NCI-H82 (cell line): ENCODE data around the gene GPR25.

Experiments used
- DNase-seq: peaks from one replicate; lab custom pipeline; 2025; lab: John Stamatoyannopoulos, UW

GPR25 gene

GRCh38 chr1:200912737-200913407 lies 40.1 kb downstream of the GPR25 start:
- DNase-seq, result no peak

DNA sequence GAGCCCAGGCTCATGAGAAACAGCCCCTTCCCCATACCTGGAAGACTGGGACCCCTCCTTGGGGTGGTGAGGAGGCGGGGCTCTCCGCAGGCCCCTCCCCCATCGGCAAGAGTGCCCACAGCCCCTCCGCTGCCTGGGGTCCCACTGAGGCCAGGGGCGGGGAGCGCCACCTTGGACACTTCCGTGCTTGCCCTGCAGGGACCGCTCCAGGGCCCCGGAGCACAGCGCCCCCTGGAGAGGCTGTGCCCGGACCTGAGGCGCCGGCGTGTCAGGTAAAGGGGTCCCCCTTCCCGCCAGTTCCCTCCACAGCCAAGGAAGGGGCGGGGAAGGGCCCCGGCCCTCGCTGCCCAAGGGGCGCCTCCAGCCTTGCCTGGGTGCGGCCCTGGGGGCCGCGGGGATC lies 43.4 kb downstream of the GPR25 start:
- DNase-seq, result no peak

- no peak for DNase-seq
Observed at GRCh38 chr1:200916681-200917080, 43.9 kb downstream of the GPR25 start.

- peak; percentile 25 for DNase-seq
Observed at GRCh38 chr1:200917291-200917817, 44.6 kb downstream of the GPR25 start.

DNA sequence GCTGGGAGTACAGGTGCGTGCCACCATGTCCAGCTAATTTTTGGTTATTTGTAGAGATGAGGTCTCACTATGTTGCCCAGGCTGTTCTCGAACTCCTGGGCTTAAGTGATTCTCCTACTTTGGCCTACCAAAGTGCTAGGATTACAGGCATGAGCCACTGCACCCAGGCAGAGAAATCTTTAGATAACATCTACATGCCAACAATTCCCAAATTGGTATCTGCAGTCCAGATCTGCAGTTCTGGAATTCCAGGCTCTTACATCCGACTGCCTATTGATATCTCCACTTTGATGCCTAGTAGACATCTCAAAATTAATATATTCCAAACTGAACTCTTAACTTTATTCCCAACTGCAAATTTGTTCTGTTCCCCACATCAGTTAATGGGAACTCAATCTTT lies 45.2 kb downstream of the GPR25 start:
- no peak for DNase-seq

- DNase-seq, result no peak
Observed at GRCh38 chr1:200919386-200919785, 46.6 kb downstream of the GPR25 start.

DNA sequence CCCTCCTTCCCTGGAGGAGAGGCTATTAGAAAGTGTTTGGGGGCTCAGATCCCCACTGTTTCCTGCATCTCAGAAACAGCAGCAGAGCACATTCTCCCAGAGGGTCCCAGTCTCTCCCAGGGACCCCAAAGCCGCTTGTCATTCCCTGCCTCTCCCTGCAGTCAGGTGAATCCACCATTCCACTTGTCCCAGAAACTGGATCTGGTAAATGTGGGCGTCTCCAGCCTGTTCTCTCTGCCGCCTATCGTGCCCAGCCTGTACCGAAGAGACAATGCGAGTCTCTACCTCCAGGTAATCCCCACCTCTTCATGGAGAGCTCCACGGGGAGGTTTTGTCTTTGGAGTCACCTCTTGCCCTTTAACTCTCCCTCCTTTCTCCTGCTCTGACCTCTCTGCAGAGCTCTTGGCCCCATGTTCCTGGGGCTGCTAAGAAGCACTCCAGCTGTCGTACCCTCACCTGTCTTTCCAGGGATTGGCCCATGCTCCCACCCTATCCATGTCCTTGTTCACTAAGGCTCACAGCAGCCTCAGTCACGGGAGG lies 48.9 kb downstream of the GPR25 start:
- no peak for DNase-seq

DNA sequence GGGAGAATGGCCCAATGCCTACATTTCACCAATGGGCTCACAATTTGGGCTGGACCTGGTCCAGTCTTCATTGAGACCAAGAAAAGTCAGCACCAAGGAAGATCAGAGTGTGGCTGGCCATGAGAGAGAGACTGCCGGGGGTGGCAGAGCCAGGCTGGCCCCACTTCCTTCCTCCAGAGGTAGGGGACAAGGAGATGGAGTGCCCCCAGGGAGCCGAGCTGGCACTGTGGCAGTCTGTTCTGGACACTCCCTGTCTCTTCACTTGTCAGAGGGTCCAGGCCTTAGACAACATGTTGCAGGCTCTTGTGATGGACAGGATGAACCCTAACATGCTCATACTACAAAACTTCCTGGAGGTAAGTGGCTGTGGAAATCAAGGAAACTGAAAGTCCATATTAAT lies 49.6 kb downstream of the GPR25 start:
- DNase-seq, result no peak

DNA sequence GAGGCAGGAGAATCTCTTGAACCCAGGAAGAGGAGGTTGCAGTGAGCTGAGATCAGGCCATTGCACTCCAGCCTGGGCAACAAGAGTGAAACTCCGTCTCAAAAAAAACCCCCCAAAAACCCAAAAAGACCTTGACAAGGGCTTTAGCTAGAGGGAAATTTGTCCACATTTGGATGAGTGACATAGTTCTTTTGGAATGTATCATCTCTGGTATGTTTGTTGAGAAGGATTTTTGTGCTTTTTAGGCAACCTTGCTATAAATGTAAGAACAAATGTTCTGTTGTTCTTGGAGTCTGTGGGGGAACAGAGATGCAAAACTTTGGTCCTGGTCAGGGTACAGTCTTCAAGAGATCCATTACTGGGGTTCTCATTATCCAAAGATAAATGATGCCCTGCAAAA lies 50.8 kb downstream of the GPR25 start:
- DNase-seq, result no peak
